ENCODE data around the gene LRRIQ3. TPM values are rescaled to one million over a fixed set of nuclear protein-coding genes. Genes with fewer than 3 reads are reported as not detected.

The LRRIQ3 gene
- total and polyA plus RNA-seq, 4 donors: 0.37 to 1.6 (median 1.0) TPM

GRCh38 chr1:74235153-74235552 is 37.2 kb upstream of the LRRIQ3 start, which contains the start of gene TNNI3K:
Gene TNNI3K, plus strand, starts transcription at chr1:74235387. Its CDS starts 65 bp downstream, at chr1:74235452.
- H3K4me1 ChIP-seq (ENCODE audit: control insufficient read depth in 4 of 4, insufficient read depth in 4 of 4, low read length in 3 of 4): no peaks in the 10 kb centered on the region
- H3K4me3 ChIP-seq (ENCODE audit: low read depth in 1 of 3, low read length in 3 of 3): no peak within 1 kb of the TSS
- 73% methylated on average over 2 of the region's 2 CpGs for WGBS
- no peak within 1 kb of the TSS for H3K9ac ChIP-seq (ENCODE audit: low read depth in 1 of 2, low read length in 2 of 2)
- H3K27me3 ChIP-seq (ENCODE audit: control insufficient read depth in 4 of 4, insufficient read depth in 4 of 4, low read length in 3 of 4): no peaks in the 10 kb centered on the region
- peaks cover 0 to 2% (median 1%) of the 10 kb centered on the region in 4 donors for H3K9me3 ChIP-seq (ENCODE audit: control insufficient read depth in 4 of 4, low read length in 3 of 4)
- no peak for DNase-seq (ENCODE audit: low spot score)
- H3K36me3 ChIP-seq (ENCODE audit: control insufficient read depth in 4 of 4, insufficient read depth in 3 of 4, low read depth in 1 of 4, low read length in 3 of 4): no peaks in the 10 kb centered on the region
- TF ChIP-seq JUND (IDR thresholded peaks at IDR 0.05) (no peak), FOXA1 (IDR thresholded peaks at IDR 0.05) (no peak), NR2F2 (IDR thresholded peaks at IDR 0.05) (no peak), RXRA (IDR thresholded peaks at IDR 0.05) (no peak), CTCF (IDR thresholded peaks at IDR 0.05; ENCODE audit: low read depth, low read length, missing input control) (no peak)
- H3K27ac ChIP-seq (ENCODE audit: low read depth in 1 of 2, low read length in 2 of 2): no peak within 1 kb of the TSS

GRCh38 chr1:74223453-74223852 is 25.5 kb upstream of the LRRIQ3 start:
- no peak overlapping the region for H3K27ac ChIP-seq (ENCODE audit: low read depth in 1 of 2, low read length in 2 of 2)
- H3K9me3 ChIP-seq (ENCODE audit: control insufficient read depth in 4 of 4, low read length in 3 of 4): peaks cover 2 to 14% (median 10%) of the 10 kb centered on the region in 4 donors
- H3K27me3 ChIP-seq (ENCODE audit: control insufficient read depth in 4 of 4, insufficient read depth in 4 of 4, low read length in 3 of 4): no peaks in the 10 kb centered on the region
- peaks cover 0 to 1% (median 0%) of the 10 kb centered on the region in 4 donors for H3K36me3 ChIP-seq (ENCODE audit: control insufficient read depth in 4 of 4, insufficient read depth in 3 of 4, low read depth in 1 of 4, low read length in 3 of 4)
- no peak for DNase-seq (ENCODE audit: low spot score)
- no peak overlapping the region for H3K9ac ChIP-seq (ENCODE audit: low read depth in 1 of 2, low read length in 2 of 2)
- WGBS: 67% methylated on average over 3 of the region's 3 CpGs
- no peaks in the 10 kb centered on the region for H3K4me1 ChIP-seq (ENCODE audit: control insufficient read depth in 4 of 4, insufficient read depth in 4 of 4, low read length in 3 of 4)
- TF ChIP-seq RXRA (IDR thresholded peaks at IDR 0.05) (no peak), NR2F2 (IDR thresholded peaks at IDR 0.05) (no peak)
- H3K4me3 ChIP-seq (ENCODE audit: low read depth in 1 of 3, low read length in 3 of 3): peak overlapping the region in 1 of 3 donors; percentile 7

- TF ChIP-seq CTCF (IDR thresholded peaks at IDR 0.05; ENCODE audit: low read depth, low read length, missing input control) (no peak), TAF1 (conservative IDR thresholded peaks at IDR 0.05) (no peak), YY1 (IDR thresholded peaks at IDR 0.05) (no peak), HNF4G (IDR thresholded peaks at IDR 0.05) (no peak), FOXA1 (IDR thresholded peaks at IDR 0.05) (no peak), GABPA (IDR thresholded peaks at IDR 0.05 in 1 of 2, conservative IDR thresholded peaks at IDR 0.05 in 1 of 2) (no peak), ATF3 (IDR thresholded peaks at IDR 0.05) (no peak), HNF4A (conservative IDR thresholded peaks at IDR 0.05) (no peak), EGR1 (IDR thresholded peaks at IDR 0.05; ENCODE audit: low read depth in 2 of 2) (no peak), FOXA2 (IDR thresholded peaks at IDR 0.05) (no peak), JUND (IDR thresholded peaks at IDR 0.05) (no peak), MAX (IDR thresholded peaks at IDR 0.05) (no peak), RAD21 (IDR thresholded peaks at IDR 0.05) (no peak)
- Histone ChIP-seq H3K27me3 (ENCODE audit: control insufficient read depth in 4 of 4, insufficient read depth in 4 of 4, low read length in 3 of 4) (no peaks in the 10 kb centered on the region), H3K9me3 (ENCODE audit: control insufficient read depth in 4 of 4, low read length in 3 of 4) (peaks cover 2 to 13% (median 10%) of the 10 kb centered on the region in 4 donors), H3K4me1 (ENCODE audit: control insufficient read depth in 4 of 4, insufficient read depth in 4 of 4, low read length in 3 of 4) (no peaks in the 10 kb centered on the region), H3K9ac (ENCODE audit: low read depth in 1 of 2, low read length in 2 of 2) (no peak overlapping the region), H3K4me3 (ENCODE audit: low read depth in 1 of 3, low read length in 3 of 3) (no peak overlapping the region), H3K36me3 (ENCODE audit: control insufficient read depth in 4 of 4, insufficient read depth in 3 of 4, low read depth in 1 of 4, low read length in 3 of 4) (peaks cover 0 to 1% (median 0%) of the 10 kb centered on the region in 4 donors), H3K27ac (ENCODE audit: low read depth in 1 of 2, low read length in 2 of 2) (no peak overlapping the region)
- DNase-seq (ENCODE audit: low spot score): no peak
- WGBS: 96% methylated on average over 5 of the region's 5 CpGs
Measured at GRCh38 chr1:74222701-74223100, 24.7 kb upstream of the LRRIQ3 start.
